ENCODE measurements around the gene ARHGAP6.

The ARHGAP6 gene

DNA sequence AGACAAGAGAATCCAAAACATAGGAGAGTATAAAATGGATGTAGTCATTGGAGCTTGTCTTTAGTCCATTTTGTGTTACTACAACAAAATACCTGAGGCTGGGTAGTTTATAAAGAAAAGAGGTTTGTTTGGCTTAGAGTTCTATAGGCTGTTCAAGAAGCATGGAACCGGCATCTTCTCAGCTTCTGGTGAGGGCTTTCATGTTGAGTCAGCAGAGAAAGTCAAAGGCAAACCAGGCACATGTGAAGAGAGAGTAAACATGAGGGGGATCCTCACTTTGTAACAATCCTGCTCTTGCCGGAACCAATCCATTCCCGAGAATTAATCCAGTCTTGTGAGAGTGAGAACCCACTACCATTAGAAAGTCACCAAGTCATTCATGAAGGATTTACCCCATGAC lies 562.7 kb downstream of the ARHGAP6 start:
- no peak for DNase-seq (ENCODE audit: low read depth)

DNA sequence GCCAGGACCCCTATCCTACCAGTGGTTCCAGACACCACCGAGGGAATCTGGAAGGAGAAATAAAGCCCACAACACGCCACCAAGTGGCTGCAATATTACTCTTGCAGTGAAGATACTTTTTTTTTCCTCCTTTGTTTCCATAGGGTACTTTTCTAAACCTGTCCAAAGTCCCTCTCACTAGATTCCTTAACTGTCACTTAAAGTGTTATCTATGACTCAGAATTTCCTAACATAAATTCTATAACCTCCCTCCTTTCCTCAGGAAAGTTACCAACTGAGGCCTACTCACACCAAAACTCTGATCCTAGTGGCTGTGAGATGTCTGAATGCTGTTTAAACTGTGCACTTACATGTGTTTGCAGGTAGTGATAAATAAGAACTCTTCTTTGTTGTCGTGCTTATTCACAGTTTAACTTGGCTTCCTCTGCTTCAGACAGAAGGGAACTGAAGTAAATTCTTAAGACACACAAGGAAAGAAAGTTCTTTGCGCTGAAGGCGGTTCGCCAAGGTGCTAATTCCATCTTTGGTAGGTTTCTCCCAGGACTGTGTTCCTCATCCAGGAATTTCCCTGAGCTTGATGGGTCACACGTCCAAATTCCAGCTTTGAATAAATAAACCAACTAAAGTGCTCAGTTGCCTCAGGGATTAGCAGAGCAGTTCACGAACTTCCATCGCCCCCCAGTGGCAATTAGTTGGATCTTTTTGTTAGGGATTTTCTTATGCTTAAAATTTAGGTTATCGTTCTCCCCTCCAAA lies 565.3 kb downstream of the ARHGAP6 start:
- no peak for DNase-seq (ENCODE audit: low read depth)

DNA sequence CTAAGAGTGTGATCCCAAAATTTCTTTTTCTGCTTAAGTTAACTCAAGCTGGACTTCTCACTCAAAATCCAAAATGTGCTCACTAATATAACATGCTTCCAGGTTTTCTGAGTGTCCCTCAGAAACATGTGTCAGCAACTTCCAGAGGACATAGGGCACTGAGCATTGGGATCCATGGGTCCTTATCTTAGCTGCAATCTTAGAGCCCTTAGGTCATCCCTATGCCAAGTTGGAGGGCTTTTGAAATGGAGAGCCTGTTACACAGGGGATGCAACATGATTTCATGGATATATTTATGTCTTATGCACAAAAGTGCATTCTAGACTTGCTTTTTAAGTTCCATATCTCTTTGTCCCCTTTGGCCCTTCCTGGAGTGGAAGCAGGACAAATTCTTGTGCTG lies 566.3 kb downstream of the ARHGAP6 start:
- no peak for DNase-seq (ENCODE audit: low read depth)

DNA sequence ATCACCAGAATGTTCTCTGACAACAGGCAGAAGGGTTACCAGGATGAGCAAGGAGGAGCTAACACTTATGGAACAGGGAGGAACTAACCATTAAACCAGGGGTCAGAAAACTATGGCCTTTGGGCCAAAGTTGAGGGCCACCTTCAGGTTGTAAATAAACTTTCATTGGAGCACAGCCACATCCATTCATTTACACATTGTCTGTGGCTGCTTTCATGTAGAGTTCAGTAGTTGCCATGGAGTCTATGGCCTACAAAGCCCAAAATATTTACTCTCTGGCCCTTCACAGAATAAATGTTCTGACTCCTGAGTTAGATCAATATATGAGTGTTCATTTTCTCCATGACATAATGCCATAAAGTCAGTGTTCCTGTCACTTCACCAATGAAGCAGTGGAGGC lies 567.8 kb downstream of the ARHGAP6 start:
- DNase-seq (ENCODE audit: low read depth), result no peak

DNA sequence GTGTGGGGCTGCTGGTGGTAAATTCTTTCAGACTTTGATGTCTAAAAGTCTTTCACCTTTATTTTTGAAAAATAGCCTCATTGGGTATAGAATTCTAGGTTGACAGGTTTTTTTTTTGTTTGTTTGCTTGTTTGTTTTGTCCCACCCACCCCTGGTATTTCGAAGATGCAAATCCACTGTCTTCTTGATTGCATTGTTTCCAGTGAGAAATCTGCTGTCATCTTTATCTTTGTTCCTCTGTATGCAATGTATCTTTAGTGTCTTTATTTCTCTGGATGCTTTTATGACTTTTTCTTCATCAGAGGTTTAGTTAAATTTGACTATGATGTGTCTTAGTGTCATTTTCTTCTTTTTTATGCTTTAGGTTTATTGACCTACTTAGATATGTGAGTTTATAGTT lies 575.9 kb downstream of the ARHGAP6 start:
- no peak for DNase-seq (ENCODE audit: low read depth)

Data from activated T-helper 1 cell treated with Interleukin-2 at 50 U/mL for 16 hours (primary cell).